Hepatocyte (in vitro differentiated cells): Measurements from ENCODE around the gene SDK1. TPM values are rescaled to one million over a fixed set of nuclear protein-coding genes. Genes with fewer than 3 reads are reported as not detected.

Source experiments
- DNase-seq: peaks from one replicate; pipeline ENCODE4 v3.0.0-alpha.2; 2016; ENCODE audit warnings: low spot score
- H2AFZ ChIP-seq: fragments of 200-600 bp; sonication (generic); 2 replicates; pipeline ENCODE4 v1.6.0; 2016; ENCODE audit warnings: antibody characterized with exemption, mild to moderate bottlenecking
- H3K27ac ChIP-seq: fragments of 200-600 bp; sonication (generic); 2 replicates; pipeline ENCODE4 v1.5.1; 2016; ENCODE audit warnings: mild to moderate bottlenecking
- H3K27me3 ChIP-seq: fragments of 200-600 bp; sonication (generic); 2 replicates; pipeline ENCODE4 v1.6.1; 2016
- H3K36me3 ChIP-seq: fragments of 200-600 bp; sonication (generic); replicated peaks from 2 replicates; pipeline ENCODE4 v1.5.1; 2016; ENCODE audit warnings: low read depth; ENCODE audit not compliant: insufficient read depth
- H3K4me1 ChIP-seq: fragments of 200-600 bp; sonication (generic); 2 replicates; pipeline ENCODE4 v1.5.1; 2016; ENCODE audit warnings: mild to moderate bottlenecking, moderate library complexity; ENCODE audit not compliant: insufficient read depth
- H3K4me2 ChIP-seq: fragments of 200-600 bp; sonication (generic); 2 replicates; pipeline ENCODE4 v1.6.0; 2016
- H3K4me3 ChIP-seq: fragments of 200-600 bp; sonication (generic); 2 replicates; pipeline ENCODE4 v1.5.1; 2016; ENCODE audit warnings: mild to moderate bottlenecking
- H3K79me2 ChIP-seq: fragments of 200-600 bp; sonication (generic); 2 replicates; pipeline ENCODE4 v1.6.0; 2017; ENCODE audit warnings: mild to moderate bottlenecking
- H3K9me2 ChIP-seq: fragments of 200-600 bp; sonication (generic); replicated peaks from 2 replicates; pipeline ENCODE4 v1.6.0; 2017; ENCODE audit warnings: mild to moderate bottlenecking; ENCODE audit not compliant: insufficient read depth
- H3K9me3 ChIP-seq: fragments of 200-600 bp; sonication (generic); 2 replicates; pipeline ENCODE4 v1.5.1; 2016; ENCODE audit warnings: low read depth, mild to moderate bottlenecking
- H4K20me1 ChIP-seq: fragments of 200-600 bp; sonication (generic); 2 replicates; pipeline ENCODE4 v1.6.0; 2016; ENCODE audit warnings: mild to moderate bottlenecking; ENCODE audit not compliant: insufficient read depth, poor library complexity, severe bottlenecking
- EZH2 ChIP-seq: fragments of 200-600 bp; sonication (generic); IDR thresholded peaks from 2 replicates; pipeline ENCODE4 v1.6.1; 2016; ENCODE audit warnings: antibody characterized with exemption, mild to moderate bottlenecking, borderline replicate concordance
- EZH2phosphoT487 ChIP-seq: fragments of 200-600 bp; sonication (generic); IDR thresholded peaks from one replicate; pipeline ENCODE4 v1.6.1; 2018; ENCODE audit warnings: antibody characterized with exemption, mild to moderate bottlenecking, low read depth, moderate library complexity; ENCODE audit not compliant: unreplicated experiment, severe bottlenecking
- WGBS: methylation state at CpG from one replicate; pipeline ENCODE4 v1.1.6; 2016; ENCODE audit warnings: low lambda C conversion rate; ENCODE audit errors: missing lambda C conversion rate; 5-methylcytosine and 5-hydroxymethylcytosine counted together
- polyA plus RNA-seq: library from polyadenylated mRNA; unstranded; fragments of >200 nt; fragmentation: Nextera tagmentation; extraction: Ambion mirVana; gene quantifications from 2 replicates; pipeline ENCODE4 v1.2.1, GENCODE V29; 2016
- total RNA-seq: library from RNA; depleted of rRNA; stranded (reverse); fragments of >200 nt; gene quantifications from 2 replicates; pipeline ENCODE4 v1.2.3, GENCODE V29; 2014
- TF ChIP-seq, protein P1 (sequence below): fragments of 200-600 bp; sonication (generic); IDR thresholded peaks from 2 replicates; pipeline ENCODE4 v1.5.1; 2016; ENCODE audit warnings: antibody characterized with exemption, mild to moderate bottlenecking; ENCODE audit not compliant: poor library complexity

SDK1 gene
- total and polyA plus RNA-seq, 2 experiments from 2014 or later, result 4.3 to 10.0 TPM

- H3K4me2 ChIP-seq, result no peak overlapping the region
- no peaks in the 10 kb centered on the region for H3K27me3 ChIP-seq
- H2AFZ ChIP-seq, result no peak overlapping the region
- no peaks in the 10 kb centered on the region for H3K4me1 ChIP-seq
- no peaks in the 10 kb centered on the region for H3K9me3 ChIP-seq
- H3K9me2 ChIP-seq, result no peaks in the 10 kb centered on the region
- H3K36me3 ChIP-seq, result no peaks in the 10 kb centered on the region
- H3K79me2 ChIP-seq, result no peaks in the 10 kb centered on the region
- no peak for DNase-seq
- H4K20me1 ChIP-seq, result no peaks in the 10 kb centered on the region
- 93% methylated on average over 14 of the region's 14 CpGs for WGBS
- H3K4me3 ChIP-seq, result no peak overlapping the region
- no peak overlapping the region for H3K27ac ChIP-seq
- TF ChIP-seq, protein P1, sequence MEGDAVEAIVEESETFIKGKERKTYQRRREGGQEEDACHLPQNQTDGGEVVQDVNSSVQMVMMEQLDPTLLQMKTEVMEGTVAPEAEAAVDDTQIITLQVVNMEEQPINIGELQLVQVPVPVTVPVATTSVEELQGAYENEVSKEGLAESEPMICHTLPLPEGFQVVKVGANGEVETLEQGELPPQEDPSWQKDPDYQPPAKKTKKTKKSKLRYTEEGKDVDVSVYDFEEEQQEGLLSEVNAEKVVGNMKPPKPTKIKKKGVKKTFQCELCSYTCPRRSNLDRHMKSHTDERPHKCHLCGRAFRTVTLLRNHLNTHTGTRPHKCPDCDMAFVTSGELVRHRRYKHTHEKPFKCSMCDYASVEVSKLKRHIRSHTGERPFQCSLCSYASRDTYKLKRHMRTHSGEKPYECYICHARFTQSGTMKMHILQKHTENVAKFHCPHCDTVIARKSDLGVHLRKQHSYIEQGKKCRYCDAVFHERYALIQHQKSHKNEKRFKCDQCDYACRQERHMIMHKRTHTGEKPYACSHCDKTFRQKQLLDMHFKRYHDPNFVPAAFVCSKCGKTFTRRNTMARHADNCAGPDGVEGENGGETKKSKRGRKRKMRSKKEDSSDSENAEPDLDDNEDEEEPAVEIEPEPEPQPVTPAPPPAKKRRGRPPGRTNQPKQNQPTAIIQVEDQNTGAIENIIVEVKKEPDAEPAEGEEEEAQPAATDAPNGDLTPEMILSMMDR, result no peak
- no peak for TF ChIP-seq EZH2phosphoT487
- TF ChIP-seq EZH2, result no peak
Observed at GRCh38 chr7:4113271-4113670, 812.2 kb downstream of the SDK1 start.

DNA sequence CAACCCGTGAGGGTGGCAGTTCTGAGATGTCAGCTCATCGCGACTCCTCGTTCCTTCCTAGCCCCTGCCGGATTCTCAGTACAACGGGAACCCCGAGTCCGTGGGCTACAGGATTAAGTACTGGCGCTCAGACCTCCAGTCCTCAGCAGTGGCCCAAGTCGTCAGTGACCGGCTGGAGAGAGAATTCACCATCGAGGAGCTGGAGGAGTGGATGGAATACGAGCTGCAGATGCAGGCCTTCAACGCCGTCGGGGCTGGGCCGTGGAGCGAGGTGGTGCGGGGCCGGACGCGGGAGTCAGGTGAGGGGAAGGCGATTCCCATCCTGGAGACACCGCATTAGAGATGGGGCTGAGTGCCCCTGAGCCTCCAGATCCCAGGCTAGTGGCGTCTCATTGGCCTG, 812.9 kb downstream of the SDK1 start:
- H3K9me2 ChIP-seq, result no peaks in the 10 kb centered on the region
- no peaks in the 10 kb centered on the region for H3K79me2 ChIP-seq
- H3K4me3 ChIP-seq, result no peak overlapping the region
- no peaks in the 10 kb centered on the region for H3K9me3 ChIP-seq
- no peak overlapping the region for H3K27ac ChIP-seq
- DNase-seq, result no peak
- WGBS, result 97% methylated on average over 25 of the region's 25 CpGs
- no peaks in the 10 kb centered on the region for H4K20me1 ChIP-seq
- no peaks in the 10 kb centered on the region for H3K4me1 ChIP-seq
- H3K4me2 ChIP-seq, result no peak overlapping the region
- no peaks in the 10 kb centered on the region for H3K27me3 ChIP-seq
- no peaks in the 10 kb centered on the region for H3K36me3 ChIP-seq
- TF ChIP-seq EZH2 (no peak), EZH2phosphoT487 (no peak)
- TF ChIP-seq, protein P1, result no peak
- H2AFZ ChIP-seq, result no peak overlapping the region

DNA sequence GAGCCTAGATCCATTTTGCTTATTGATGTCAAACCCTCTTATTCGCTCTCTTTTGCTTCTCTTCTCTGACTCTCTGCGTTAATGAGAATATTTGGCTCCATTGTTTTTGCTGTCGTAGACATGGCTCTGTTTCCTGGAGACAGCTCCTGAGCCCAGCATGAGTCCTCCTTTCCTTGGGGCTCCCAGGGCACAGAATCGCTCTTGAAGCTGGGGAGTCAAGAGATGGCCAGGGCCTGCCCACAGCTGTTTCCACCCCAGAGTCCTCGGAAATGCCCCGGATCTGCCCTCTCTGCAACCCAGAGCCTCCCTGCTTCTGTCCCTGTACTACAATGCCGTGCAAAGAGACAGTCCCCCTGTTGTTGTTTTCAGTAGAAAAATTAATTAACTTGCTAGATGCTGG, 814.4 kb downstream of the SDK1 start:
- no peaks in the 10 kb centered on the region for H3K79me2 ChIP-seq
- no peak for DNase-seq
- H3K9me2 ChIP-seq, result no peaks in the 10 kb centered on the region
- H3K27me3 ChIP-seq, result no peaks in the 10 kb centered on the region
- WGBS, result 95% methylated on average over 7 of the region's 7 CpGs
- H4K20me1 ChIP-seq, result no peaks in the 10 kb centered on the region
- H2AFZ ChIP-seq, result no peak overlapping the region
- H3K27ac ChIP-seq, result no peak overlapping the region
- H3K4me1 ChIP-seq, result no peaks in the 10 kb centered on the region
- H3K4me2 ChIP-seq, result no peak overlapping the region
- H3K36me3 ChIP-seq, result no peaks in the 10 kb centered on the region
- no peak overlapping the region for H3K4me3 ChIP-seq
- TF ChIP-seq, protein P1, result no peak
- no peak for TF ChIP-seq EZH2
- no peak for TF ChIP-seq EZH2phosphoT487
- H3K9me3 ChIP-seq, result peaks cover 7% of the 10 kb centered on the region
